OCI-LY3 (cell line): Measurements from ENCODE around the gene AGPAT1.

Experiments
- H2AFZ ChIP-seq: fragments of 200-600, 300-600 bp; shearing (Covaris generic); 2 replicates; pipeline ENCODE4 v1.6.0; 2014; ENCODE audit warnings: antibody characterized with exemption, low read depth, low read length
- H3K27ac ChIP-seq: fragments of 200-600, 300-600 bp; sonication (generic); 2 replicates; pipeline ENCODE4 v1.5.1; 2014; ENCODE audit warnings: mild to moderate bottlenecking, low read length, moderate library complexity, mixed read lengths
- H3K27me3 ChIP-seq: fragments of 200-600, 300-600 bp; sonication (generic); 2 replicates; pipeline ENCODE4 v1.6.1; 2014; ENCODE audit warnings: low read depth, low read length, mixed read lengths
- H3K36me3 ChIP-seq: fragments of 200-600, 300-600 bp; sonication (generic); replicated peaks from 2 replicates; pipeline ENCODE3; 2014; ENCODE audit warnings: low read depth, low read length, mixed read lengths
- H3K4me1 ChIP-seq: fragments of 300-600, 200-600 bp; sonication (generic); 2 replicates; pipeline ENCODE4 v1.6.1; 2014; ENCODE audit warnings: low read length, mixed read lengths
- H3K4me2 ChIP-seq: fragments of 200-600, 300-600 bp; sonication (generic); 2 replicates; pipeline ENCODE4 v1.6.1; 2014; ENCODE audit warnings: low read length, mixed read lengths
- H3K4me3 ChIP-seq: fragments of 300-600, 200-600 bp; sonication (generic); 2 replicates; pipeline ENCODE4 v1.5.1; 2014; ENCODE audit warnings: antibody characterized with exemption, mild to moderate bottlenecking, low read length, moderate library complexity
- H3K79me2 ChIP-seq: fragments of 300-600, 200-600 bp; shearing (Covaris generic); 2 replicates; pipeline ENCODE4 v1.6.1; 2014; ENCODE audit warnings: mild to moderate bottlenecking, low read length, mixed read lengths
- H3K9ac ChIP-seq: fragments of 300-600, 200-600 bp; shearing (Covaris generic); 2 replicates; pipeline ENCODE4 v1.6.0; 2014; ENCODE audit warnings: mild to moderate bottlenecking, low read length, moderate library complexity
- H3K9me3 ChIP-seq: fragments of 200-600, 300-600 bp; shearing (Covaris generic); 2 replicates; pipeline ENCODE4 v1.6.1; 2014; ENCODE audit warnings: low read length, mixed read lengths; ENCODE audit not compliant: insufficient read depth
- H4K20me1 ChIP-seq: fragments of 200-600, 300-600 bp; sonication (generic); 2 replicates; pipeline ENCODE4 v1.6.1; 2016; ENCODE audit warnings: low read length, mixed read lengths; ENCODE audit not compliant: insufficient read depth
- CTCF ChIP-seq: fragments of 200-600, 300-600 bp; sonication (generic); IDR thresholded peaks from 2 replicates; pipeline ENCODE4 v1.5.1; 2014; ENCODE audit warnings: antibody characterized with exemption, low read length, low read depth
- EZH2phosphoT487 ChIP-seq: fragments of 200-600 bp; shearing (Covaris generic); IDR thresholded peaks from 2 replicates; pipeline ENCODE4 v1.6.1; 2018; ENCODE audit warnings: antibody characterized with exemption, mixed run types, low read depth

AGPAT1 gene

GRCh38 chr6:32168350-32168749 lies 7.5 kb downstream of the AGPAT1 start:
- TF ChIP-seq CTCF (no peak), EZH2phosphoT487 (no peak)
- no peaks in the 10 kb centered on the region for H3K79me2 ChIP-seq
- H3K9ac ChIP-seq: no peak overlapping the region
- H3K9me3 ChIP-seq: no peaks in the 10 kb centered on the region
- H3K4me1 ChIP-seq: peaks cover 6% of the 10 kb centered on the region
- no peaks in the 10 kb centered on the region for H3K27me3 ChIP-seq
- no peak overlapping the region for H3K4me3 ChIP-seq
- H3K4me2 ChIP-seq: no peak overlapping the region
- no peaks in the 10 kb centered on the region for H3K36me3 ChIP-seq
- no peak overlapping the region for H3K27ac ChIP-seq
- H2AFZ ChIP-seq: no peak overlapping the region
- no peaks in the 10 kb centered on the region for H4K20me1 ChIP-seq

GRCh38 chr6:32167761-32168262 lies 8.1 kb downstream of the AGPAT1 start:
- TF ChIP-seq EZH2phosphoT487 (no peak), CTCF (no peak)
- H3K9me3 ChIP-seq: no peaks in the 10 kb centered on the region

GRCh38 chr6:32167154-32167760 lies 8.6 kb downstream of the AGPAT1 start:
- no peak for TF ChIP-seq EZH2phosphoT487
- H3K9ac ChIP-seq: no peak overlapping the region
- H3K79me2 ChIP-seq: no peaks in the 10 kb centered on the region
- H3K4me2 ChIP-seq: no peak overlapping the region
- H4K20me1 ChIP-seq: no peaks in the 10 kb centered on the region
- peaks cover 6% of the 10 kb centered on the region for H3K4me1 ChIP-seq
- no peaks in the 10 kb centered on the region for H3K27me3 ChIP-seq
- H3K27ac ChIP-seq: no peak overlapping the region
- H3K9me3 ChIP-seq: no peaks in the 10 kb centered on the region
- H3K36me3 ChIP-seq: no peaks in the 10 kb centered on the region
- H2AFZ ChIP-seq: no peak overlapping the region
- no peak overlapping the region for H3K4me3 ChIP-seq

More at GRCh38 chr6:32167761-32168262, 8.1 kb downstream of the AGPAT1 start:
- Histone ChIP-seq H2AFZ (no peak overlapping the region), H3K4me2 (no peak overlapping the region), H3K27ac (no peak overlapping the region), H4K20me1 (no peaks in the 10 kb centered on the region), H3K4me1 (peaks cover 6% of the 10 kb centered on the region), H3K79me2 (no peaks in the 10 kb centered on the region), H3K36me3 (no peaks in the 10 kb centered on the region), H3K4me3 (no peak overlapping the region), H3K9ac (no peak overlapping the region), H3K27me3 (no peaks in the 10 kb centered on the region)

- H3K79me2 ChIP-seq: no peaks in the 10 kb centered on the region
- H3K9ac ChIP-seq: no peak overlapping the region
- TF ChIP-seq CTCF: no peak
- no peak for TF ChIP-seq EZH2phosphoT487
- no peaks in the 10 kb centered on the region for H3K36me3 ChIP-seq
- H3K4me1 ChIP-seq: peaks cover 6% of the 10 kb centered on the region
- no peak overlapping the region for H2AFZ ChIP-seq
- no peaks in the 10 kb centered on the region for H3K27me3 ChIP-seq
- H3K27ac ChIP-seq: no peak overlapping the region
- H3K4me2 ChIP-seq: no peak overlapping the region
- H4K20me1 ChIP-seq: no peaks in the 10 kb centered on the region
- H3K4me3 ChIP-seq: no peak overlapping the region
- no peaks in the 10 kb centered on the region for H3K9me3 ChIP-seq
Observed at GRCh38 chr6:32166411-32167061, 9.3 kb downstream of the AGPAT1 start.
